OCI-LY3 (cell line): ENCODE results near the gene NXN.

ENCODE experiments used
- H2AFZ ChIP-seq: fragments of 200-600, 300-600 bp; shearing (Covaris generic); 2 replicates; pipeline ENCODE4 v1.6.0; 2014; ENCODE audit warnings: antibody characterized with exemption, low read depth, low read length
- H3K27ac ChIP-seq: fragments of 200-600, 300-600 bp; sonication (generic); 2 replicates; pipeline ENCODE4 v1.5.1; 2014; ENCODE audit warnings: mild to moderate bottlenecking, low read length, moderate library complexity, mixed read lengths
- H3K27me3 ChIP-seq: fragments of 200-600, 300-600 bp; sonication (generic); 2 replicates; pipeline ENCODE4 v1.6.1; 2014; ENCODE audit warnings: low read depth, low read length, mixed read lengths
- H3K36me3 ChIP-seq: fragments of 200-600, 300-600 bp; sonication (generic); replicated peaks from 2 replicates; pipeline ENCODE3; 2014; ENCODE audit warnings: low read depth, low read length, mixed read lengths
- H3K4me1 ChIP-seq: fragments of 300-600, 200-600 bp; sonication (generic); 2 replicates; pipeline ENCODE4 v1.6.1; 2014; ENCODE audit warnings: low read length, mixed read lengths
- H3K4me2 ChIP-seq: fragments of 200-600, 300-600 bp; sonication (generic); 2 replicates; pipeline ENCODE4 v1.6.1; 2014; ENCODE audit warnings: low read length, mixed read lengths
- H3K4me3 ChIP-seq: fragments of 300-600, 200-600 bp; sonication (generic); 2 replicates; pipeline ENCODE4 v1.5.1; 2014; ENCODE audit warnings: antibody characterized with exemption, mild to moderate bottlenecking, low read length, moderate library complexity
- H3K79me2 ChIP-seq: fragments of 300-600, 200-600 bp; shearing (Covaris generic); 2 replicates; pipeline ENCODE4 v1.6.1; 2014; ENCODE audit warnings: mild to moderate bottlenecking, low read length, mixed read lengths
- H3K9ac ChIP-seq: fragments of 300-600, 200-600 bp; shearing (Covaris generic); 2 replicates; pipeline ENCODE4 v1.6.0; 2014; ENCODE audit warnings: mild to moderate bottlenecking, low read length, moderate library complexity
- H3K9me3 ChIP-seq: fragments of 200-600, 300-600 bp; shearing (Covaris generic); 2 replicates; pipeline ENCODE4 v1.6.1; 2014; ENCODE audit warnings: low read length, mixed read lengths; ENCODE audit not compliant: insufficient read depth
- H4K20me1 ChIP-seq: fragments of 200-600, 300-600 bp; sonication (generic); 2 replicates; pipeline ENCODE4 v1.6.1; 2016; ENCODE audit warnings: low read length, mixed read lengths; ENCODE audit not compliant: insufficient read depth
- CTCF ChIP-seq: fragments of 200-600, 300-600 bp; sonication (generic); IDR thresholded peaks from 2 replicates; pipeline ENCODE4 v1.5.1; 2014; ENCODE audit warnings: antibody characterized with exemption, low read length, low read depth
- EZH2phosphoT487 ChIP-seq: fragments of 200-600 bp; shearing (Covaris generic); IDR thresholded peaks from 2 replicates; pipeline ENCODE4 v1.6.1; 2018; ENCODE audit warnings: antibody characterized with exemption, mixed run types, low read depth

Gene NXN

GRCh38 chr17:987931-988330 lies 8.4 kb upstream of the NXN start:
- no peak overlapping the region for H2AFZ ChIP-seq
- H3K9ac ChIP-seq: no peak overlapping the region
- no peak for TF ChIP-seq EZH2phosphoT487
- no peak for TF ChIP-seq CTCF
- no peak overlapping the region for H3K4me3 ChIP-seq
- no peaks in the 10 kb centered on the region for H3K79me2 ChIP-seq
- H3K36me3 ChIP-seq: no peaks in the 10 kb centered on the region
- H3K4me1 ChIP-seq: no peaks in the 10 kb centered on the region
- no peaks in the 10 kb centered on the region for H3K9me3 ChIP-seq
- no peaks in the 10 kb centered on the region for H4K20me1 ChIP-seq
- no peaks in the 10 kb centered on the region for H3K27me3 ChIP-seq
- H3K27ac ChIP-seq: no peak overlapping the region
- H3K4me2 ChIP-seq: no peak overlapping the region

- H3K4me3 ChIP-seq: no peak overlapping the region
- no peak overlapping the region for H3K4me2 ChIP-seq
- no peak overlapping the region for H3K27ac ChIP-seq
- H4K20me1 ChIP-seq: no peaks in the 10 kb centered on the region
- H3K27me3 ChIP-seq: no peaks in the 10 kb centered on the region
- no peaks in the 10 kb centered on the region for H3K79me2 ChIP-seq
- no peaks in the 10 kb centered on the region for H3K4me1 ChIP-seq
- no peak overlapping the region for H2AFZ ChIP-seq
- TF ChIP-seq CTCF: no peak
- no peak for TF ChIP-seq EZH2phosphoT487
- no peaks in the 10 kb centered on the region for H3K9me3 ChIP-seq
- H3K9ac ChIP-seq: no peak overlapping the region
- no peaks in the 10 kb centered on the region for H3K36me3 ChIP-seq
Measured at GRCh38 chr17:986322-986929, 6.8 kb upstream of the NXN start.

- Histone ChIP-seq H3K79me2 (no peaks in the 10 kb centered on the region), H3K27ac (no peak overlapping the region), H3K4me3 (no peak overlapping the region), H2AFZ (no peak overlapping the region), H4K20me1 (no peaks in the 10 kb centered on the region), H3K9me3 (no peaks in the 10 kb centered on the region), H3K27me3 (no peaks in the 10 kb centered on the region), H3K36me3 (no peaks in the 10 kb centered on the region), H3K4me2 (no peak overlapping the region), H3K9ac (no peak overlapping the region), H3K4me1 (peaks cover 6% of the 10 kb centered on the region)
- no peak for TF ChIP-seq CTCF
- no peak for TF ChIP-seq EZH2phosphoT487
Measured at GRCh38 chr17:983921-984320, 4.3 kb upstream of the NXN start.

- Histone ChIP-seq H3K4me1 (peaks cover 6% of the 10 kb centered on the region), H4K20me1 (no peaks in the 10 kb centered on the region), H3K4me3 (0 out of 2 replicates have a peak overlapping the region, but pooled peaks have one; percentile 84), H3K27me3 (peaks cover 11% of the 10 kb centered on the region; the same call in 1 of the 2 replicates), H3K4me2 (peak overlapping the region; percentile 69), H3K9me3 (no peaks in the 10 kb centered on the region), H2AFZ (peak overlapping the region; percentile 9; the same call in 1 of the 2 replicates), H3K9ac (no peak overlapping the region), H3K36me3 (no peaks in the 10 kb centered on the region), H3K79me2 (no peaks in the 10 kb centered on the region), H3K27ac (no peak overlapping the region)
- TF ChIP-seq CTCF: no peak
- TF ChIP-seq EZH2phosphoT487: no peak
Measured at GRCh38 chr17:981292-981658, 1.7 kb upstream of the NXN start.
